HG03175 (cell line): ENCODE results near the gene DDAH1.

Source experiments
- ATAC-seq: cut with Tn5 transposase; IDR thresholded peaks from one replicate; pipeline ENCODE4 v1.9.1; 2021; ENCODE audit warnings: mild to moderate bottlenecking, moderate library complexity; ENCODE audit not compliant: unreplicated experiment

The DDAH1 gene

DNA sequence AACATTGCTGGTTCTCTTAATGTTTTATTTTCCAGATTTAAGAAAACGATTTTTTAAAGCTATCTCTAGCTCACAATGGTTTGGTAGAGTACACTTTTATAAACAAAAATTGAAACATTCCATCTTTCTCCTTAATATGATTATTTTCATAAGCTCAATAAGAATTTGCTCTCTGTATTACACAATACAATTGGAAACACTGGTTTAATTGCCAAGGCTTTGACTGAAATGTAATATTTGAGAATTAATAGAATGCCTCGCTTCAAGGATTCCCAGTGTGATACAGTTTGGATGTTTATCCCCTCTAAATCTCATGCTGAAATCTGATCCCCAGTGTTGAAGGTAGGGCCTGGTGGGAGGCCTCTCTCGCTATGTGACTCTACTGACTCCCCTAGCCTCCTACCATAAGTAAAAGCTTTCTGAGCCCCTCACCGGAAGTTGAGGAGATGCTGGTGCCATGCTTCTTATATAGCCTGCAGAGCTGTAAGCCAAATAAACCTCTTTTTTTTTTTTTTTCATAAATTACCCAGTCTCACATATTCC lies 67.4 kb downstream of the DDAH1 start:
- no peak for ATAC-seq

DNA sequence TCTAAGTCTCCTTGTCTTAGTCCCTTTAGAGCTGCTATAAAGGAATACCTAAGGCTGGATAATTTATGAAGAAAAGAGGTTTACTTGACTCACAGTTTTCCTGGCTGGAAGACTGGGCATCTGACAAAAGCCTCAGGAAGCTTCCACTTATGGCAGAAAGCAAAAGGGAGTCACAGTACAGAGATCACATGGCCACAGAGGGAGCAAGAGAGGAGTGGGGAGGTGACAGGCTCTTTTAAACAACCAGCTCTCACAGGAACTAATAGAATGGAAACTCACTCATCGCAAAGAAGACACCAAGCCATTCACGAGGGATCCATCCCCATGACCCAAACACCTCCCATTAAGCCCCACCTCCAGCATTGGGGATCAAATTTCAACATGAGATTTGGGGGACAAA lies 68.8 kb downstream of the DDAH1 start:
- no peak for ATAC-seq

DNA sequence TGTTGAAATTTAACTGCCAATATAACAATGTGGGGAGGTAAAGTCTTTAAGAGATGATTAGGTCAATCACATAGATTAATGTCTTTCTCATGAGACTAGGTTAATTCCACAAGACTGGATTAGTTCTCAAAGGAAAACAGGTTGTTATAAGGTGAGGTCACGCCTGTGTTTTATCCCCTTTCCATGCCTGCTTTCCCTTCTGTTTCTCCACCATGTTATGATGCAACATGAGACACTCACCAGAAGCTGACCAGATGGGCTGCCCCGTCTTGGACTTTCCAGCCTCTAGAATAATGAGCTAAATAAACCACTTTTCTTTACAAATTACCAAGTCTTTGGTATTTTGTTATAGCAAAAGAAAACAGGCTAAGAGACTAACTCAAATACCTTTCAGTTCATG lies 70.8 kb downstream of the DDAH1 start:
- no peak for ATAC-seq

DNA sequence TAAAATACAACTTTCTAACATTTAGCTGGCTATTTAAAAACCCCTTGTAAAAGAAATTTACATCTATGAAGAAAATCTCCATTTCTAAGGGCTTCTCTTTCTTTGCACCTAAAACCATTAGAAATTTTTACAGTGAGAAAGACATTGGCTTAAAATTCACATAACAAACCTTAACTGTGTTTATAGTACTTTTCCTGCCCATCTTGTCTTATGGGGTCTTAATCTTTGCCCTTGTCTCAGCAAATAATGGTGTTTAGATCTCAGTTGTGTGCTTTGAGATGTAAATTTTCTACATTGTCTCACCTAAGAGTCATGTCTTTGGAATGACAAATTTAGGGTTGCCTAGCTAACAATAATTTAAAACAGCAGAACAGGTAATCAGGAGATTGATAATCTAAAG lies 71.5 kb downstream of the DDAH1 start:
- no peak for ATAC-seq

DNA sequence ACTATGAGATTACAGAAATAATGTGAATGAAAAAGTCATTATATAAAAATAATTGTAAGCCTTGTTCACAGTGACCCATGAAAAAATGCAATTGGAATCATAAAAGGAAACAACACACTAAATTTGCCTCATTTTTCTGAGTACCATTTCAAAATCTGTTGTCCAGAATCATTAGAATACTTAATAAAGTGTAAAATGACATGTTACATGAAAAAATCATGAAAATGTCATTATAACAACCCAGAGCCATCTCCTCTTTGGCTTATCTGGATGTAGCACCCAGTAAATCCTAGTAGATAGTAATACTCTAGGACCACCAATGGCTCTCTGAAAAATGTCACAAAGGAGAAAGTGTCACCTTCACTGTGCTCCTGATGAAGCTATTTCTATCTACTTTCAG lies 76.5 kb downstream of the DDAH1 start:
- no peak for ATAC-seq

DNA sequence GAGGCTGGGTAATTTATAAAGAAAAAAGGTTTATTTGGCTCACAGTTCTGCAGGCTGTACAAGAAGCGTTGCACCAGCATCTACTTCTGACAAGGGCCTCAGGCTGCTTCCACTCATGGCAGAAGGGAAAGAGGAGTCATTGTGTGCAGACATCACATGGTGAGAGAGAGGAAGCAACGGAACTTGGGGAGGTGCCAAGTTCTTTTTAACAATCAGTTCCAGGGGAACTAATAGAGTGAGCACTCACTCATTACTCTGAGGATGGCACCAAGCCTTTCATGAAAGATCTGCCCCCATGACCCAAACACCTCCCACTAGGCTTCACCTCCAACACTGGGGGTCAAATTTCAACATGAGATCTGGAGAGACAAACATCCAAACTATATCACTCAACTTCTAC lies 77.2 kb downstream of the DDAH1 start:
- ATAC-seq = no peak

DNA sequence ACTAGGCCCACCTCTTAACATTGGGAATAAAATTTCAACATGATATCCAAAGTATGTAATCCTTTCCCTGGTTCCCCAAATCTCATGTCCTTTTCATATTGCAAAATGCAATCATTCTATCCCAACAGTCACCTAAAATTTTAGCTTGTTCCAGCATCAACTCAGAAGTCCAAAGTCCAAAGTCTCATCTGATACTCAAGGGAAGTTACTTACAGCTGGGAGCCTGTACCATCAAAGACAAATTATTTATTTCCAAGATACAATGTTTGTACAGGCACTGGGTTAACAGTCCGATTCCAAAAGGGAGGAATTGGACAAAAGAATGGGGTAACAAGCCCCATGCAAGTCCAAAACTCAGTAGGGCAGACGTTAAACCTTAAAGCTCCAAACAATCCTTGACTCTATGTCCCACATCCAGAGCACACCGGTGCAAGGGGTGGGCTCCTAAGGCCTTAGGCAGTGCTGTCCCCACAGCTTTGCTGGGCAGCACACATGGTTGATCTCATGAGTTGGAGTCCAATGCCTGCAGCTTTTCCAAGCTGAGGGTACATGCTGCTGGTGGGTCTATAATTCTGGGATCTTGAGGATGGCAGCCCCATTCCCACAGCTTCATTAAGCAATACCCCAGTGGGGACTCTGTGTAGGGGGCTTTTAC lies 78.8 kb downstream of the DDAH1 start:
- ATAC-seq = no peak

DNA sequence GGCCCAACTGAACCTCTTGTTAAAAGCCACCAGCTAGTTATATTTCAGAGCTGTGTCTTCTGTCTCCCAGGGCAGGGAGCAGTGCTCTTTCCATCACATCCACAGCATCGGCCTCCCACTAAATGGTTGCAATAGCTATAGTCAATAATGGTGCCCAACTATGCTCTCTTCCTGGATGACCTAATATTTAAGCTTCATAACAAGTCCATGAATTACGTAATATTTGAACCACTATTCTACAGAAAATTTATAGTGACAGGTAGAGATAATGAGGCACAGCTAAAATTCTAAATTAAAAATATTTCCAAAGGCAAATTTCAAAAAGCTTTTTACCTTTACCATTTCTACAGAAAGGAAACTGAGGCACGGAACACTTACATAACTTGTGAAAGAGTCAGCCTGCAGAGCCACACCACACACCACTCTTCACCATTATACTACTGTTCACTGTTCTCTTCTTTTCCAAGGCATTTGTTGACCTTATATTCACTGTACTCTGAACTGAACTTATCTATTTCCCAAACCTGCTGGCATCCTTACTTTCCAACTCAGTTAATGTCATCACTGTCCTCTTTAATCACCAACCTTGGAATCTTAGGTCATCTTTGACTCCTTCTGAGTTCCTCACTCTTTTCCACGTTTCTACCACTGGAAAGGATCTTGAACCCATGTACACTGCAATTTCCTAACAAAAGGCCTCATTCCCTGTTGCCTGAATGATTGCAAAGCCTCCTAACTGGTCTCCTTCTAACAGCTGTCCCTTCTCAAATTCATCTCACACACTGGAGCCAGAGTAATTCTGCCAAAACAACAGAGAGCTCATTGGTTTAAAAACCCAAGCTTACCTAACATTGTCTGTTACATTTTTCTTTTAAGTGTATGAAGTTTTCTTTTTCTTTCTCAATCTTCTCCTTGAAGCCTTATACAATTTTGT lies 85.5 kb downstream of the DDAH1 start:
- no peak for ATAC-seq

DNA sequence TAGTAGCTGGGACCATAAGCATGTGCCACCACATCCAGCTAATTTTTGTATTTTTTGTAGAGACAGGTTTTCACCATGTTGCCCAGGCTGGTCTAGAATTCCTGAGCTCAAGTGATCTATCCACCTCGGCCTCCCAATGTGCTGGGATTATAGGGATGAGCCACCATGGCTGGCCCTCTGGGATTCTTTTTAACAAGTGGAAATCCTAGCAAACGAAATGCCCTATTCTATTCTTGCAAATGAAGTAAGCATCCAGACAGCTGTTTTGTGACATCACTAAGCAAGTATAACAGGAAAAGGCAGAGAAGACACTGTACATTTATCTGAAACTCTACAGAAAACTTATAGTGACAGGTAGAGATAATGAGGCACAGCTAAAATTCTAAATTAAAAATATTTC lies 86.4 kb downstream of the DDAH1 start:
- ATAC-seq = no peak

DNA sequence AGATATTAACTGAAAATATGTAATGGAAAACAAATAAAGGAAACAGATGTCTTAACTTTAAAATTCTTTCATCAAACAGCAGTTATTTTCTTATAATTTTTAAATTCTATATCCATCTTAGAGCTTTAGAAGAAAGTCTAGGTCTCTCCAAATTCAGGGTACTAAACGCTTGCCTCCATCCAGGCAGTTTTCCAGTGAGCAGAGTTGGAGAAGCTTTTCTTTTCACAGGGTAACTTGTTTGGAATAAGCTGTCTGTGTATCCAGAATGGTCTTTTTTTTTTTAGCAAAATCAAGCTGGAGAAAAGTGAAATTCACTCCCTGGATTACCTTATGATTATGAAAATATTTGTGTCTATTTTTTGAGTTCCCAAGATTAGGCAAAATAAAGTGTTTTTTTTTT lies 88.6 kb downstream of the DDAH1 start:
- ATAC-seq = no peak

DNA sequence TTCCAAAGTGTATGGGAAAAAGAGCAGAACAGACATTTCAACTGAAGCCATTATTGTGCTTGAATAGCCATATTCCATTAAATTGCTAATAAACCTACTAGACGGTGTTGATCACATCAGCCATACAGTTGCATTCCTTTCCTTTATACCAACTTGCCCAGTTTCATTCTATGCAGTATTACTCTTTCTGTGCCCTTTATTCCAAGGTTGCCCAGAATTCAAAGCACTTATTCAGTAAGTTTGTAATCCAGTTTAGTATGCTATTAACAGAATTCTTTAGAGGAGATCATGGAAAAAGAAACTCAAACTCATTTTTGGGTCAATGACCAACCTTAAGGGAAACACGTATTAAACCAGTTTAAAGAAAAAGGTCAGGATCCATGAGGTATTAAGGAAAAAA lies 89.5 kb downstream of the DDAH1 start:
- ATAC-seq = no peak

DNA sequence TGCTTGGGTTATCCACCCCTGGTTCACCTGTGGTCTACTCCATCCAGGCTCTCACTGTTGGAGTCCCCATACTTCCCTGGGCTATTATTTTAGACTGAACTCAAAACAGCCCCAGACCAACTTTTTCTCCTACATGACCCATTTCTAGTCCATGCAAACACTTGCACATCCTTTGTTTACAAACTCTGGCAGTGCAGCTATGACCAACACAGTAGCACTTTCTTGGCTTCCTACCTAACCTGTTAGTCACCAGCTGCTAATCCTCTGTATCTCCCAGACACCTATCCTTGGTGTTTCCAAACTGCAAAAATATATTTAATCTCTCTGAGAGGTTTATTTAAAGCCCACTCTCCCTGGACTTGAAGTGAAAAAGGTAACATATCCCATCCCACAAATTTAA lies 90.8 kb downstream of the DDAH1 start:
- ATAC-seq = no peak

DNA sequence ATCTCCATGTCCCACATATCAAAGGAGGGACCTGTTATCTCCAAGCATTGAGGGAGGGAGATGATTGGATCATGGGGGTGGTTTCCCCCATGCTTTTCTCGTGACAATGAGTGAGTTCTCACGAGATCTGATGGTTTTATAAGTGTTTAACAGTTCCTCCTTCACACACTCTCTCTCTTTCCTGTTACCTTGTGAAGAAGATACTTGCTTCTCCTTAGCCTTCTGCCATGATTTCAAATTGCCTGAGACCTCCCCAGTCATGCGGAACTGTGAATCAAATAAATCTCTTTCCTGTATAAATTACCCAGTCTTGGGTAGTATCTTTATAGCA lies 91.6 kb downstream of the DDAH1 start:
- ATAC-seq = no peak

DNA sequence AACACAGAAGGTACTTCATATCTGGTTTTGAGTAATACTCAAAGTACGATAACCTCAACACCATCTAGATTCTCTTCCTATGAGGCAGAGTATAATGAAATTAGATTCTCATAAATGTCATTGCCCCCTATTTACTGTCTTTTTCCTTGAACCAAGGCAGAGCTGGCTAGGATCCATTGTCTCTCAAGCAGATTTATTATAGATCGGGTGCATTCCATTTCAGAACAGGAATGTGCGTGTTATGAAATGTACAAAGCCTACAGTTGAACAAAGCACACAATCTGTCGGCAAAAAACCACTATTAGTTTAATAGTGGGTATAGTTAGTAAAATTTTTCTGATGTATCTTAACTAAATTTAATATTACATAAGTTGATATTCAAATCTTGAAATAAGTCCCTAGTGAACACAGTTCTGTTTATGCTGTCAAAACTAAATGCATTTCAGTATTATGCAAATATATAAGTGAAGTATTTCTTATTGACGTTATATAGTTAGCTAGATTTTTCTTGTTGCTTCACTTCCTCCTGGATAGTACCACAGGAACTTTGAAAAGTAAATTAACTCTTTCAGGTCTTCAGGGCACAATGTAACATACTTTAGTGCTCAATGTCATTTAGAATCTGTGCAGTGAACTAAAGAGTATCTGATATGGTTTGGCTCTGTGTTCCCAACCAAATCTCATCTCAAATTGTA lies 92.1 kb downstream of the DDAH1 start:
- no peak for ATAC-seq

DNA sequence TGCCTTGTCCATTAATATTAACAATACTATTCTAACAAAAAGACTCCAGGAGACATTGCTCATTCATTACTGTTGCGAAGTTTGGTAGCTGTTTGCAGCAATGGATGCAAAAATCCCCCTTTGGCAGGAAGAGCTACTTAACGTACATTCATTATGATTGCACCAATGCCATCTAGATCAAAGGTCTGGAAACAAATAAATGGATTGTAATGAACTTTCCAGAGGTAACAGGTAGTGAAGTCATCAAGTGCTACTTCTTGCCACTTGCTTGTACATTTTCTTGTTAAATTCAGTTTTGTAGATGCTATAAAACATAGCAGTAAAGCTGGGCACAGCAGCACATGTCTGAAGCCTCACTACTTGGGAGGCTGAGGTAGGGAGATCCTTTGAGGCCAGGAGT lies 93.9 kb downstream of the DDAH1 start:
- ATAC-seq = no peak

DNA sequence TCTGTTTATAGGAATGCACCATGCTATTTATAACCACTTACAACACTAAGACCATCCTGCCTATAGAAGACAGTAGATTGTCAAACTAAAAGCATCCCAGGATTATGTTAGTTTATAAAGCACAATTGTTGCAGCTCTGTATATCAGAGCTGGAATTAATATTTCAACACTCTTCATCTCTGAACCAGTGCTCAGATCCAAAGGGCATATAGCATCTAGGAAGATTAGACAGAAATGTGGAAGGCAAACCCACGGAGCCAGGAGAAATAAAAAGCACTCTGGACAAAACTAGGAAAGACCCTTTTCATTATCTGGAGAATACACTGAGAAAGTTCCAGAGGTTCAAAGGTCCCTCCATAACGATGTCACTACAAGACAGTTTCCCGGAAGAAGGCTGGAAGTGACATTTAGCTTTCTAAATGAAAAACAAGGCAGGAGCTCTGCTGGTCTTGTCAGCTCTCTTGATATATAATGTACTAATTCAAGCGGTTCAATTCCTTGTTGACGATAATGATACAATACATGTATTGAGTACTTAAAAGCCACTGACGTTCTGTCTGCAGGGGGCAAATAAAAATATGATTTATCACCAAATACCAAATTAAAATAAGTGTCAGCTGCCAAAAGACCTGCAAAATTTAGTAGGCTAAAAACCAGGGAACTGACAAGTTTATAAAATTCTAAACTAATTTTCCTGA lies 96.7 kb downstream of the DDAH1 start:
- ATAC-seq = no peak

DNA sequence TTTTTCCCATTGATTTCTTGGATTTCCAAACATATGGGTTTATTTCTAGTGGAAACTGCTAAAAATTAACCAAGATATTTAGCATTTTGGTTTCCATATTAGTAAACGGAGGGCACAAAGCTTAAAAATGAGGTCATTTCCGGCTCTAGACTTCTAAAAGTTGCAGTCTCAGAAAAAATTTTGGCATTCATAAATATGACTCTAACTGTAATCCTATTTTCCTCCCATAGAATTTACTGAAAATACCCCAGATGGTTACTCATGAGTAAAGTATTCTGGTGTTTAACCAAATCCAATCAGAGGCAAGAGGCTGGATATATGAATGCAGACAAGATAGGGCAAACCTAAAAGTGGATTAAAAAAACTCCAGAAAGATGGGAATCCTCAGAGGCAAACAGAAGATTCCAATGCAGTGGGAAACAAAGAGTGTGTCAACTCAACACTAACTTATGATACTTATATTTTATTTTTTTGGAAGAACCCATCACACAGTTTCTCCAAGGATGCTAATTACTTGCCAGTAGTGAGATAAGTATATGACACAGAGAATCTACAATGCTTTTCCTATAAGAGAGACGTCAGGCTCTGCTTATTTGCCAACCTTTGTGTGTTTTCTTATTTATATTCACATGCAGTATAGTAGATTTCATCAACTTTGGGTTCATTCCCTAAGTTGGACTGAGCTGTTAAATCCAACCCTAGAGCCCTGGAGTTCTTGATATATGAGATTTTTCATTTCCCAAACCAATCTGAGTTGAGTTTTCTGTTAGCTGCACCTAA lies 98.4 kb downstream of the DDAH1 start:
- no peak for ATAC-seq

DNA sequence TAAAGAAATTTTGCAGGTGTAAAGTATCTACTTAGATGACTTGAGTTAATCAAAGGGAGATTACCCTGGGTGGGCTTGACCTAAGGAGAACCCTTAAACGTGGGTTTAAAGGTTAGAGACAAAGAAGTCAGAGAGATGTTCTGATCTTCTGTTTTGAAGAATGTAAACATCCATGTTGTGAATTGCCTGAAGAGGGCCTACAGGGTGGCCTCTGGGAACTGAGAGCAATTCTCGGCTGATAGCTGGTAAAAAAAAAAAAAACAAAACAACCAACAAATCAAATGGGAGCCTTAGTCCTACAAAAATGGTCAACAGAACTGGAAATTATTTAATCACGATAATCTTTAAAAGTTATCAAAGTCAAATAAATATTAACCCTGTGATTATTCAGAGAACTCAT lies 99.1 kb downstream of the DDAH1 start:
- no peak for ATAC-seq

DNA sequence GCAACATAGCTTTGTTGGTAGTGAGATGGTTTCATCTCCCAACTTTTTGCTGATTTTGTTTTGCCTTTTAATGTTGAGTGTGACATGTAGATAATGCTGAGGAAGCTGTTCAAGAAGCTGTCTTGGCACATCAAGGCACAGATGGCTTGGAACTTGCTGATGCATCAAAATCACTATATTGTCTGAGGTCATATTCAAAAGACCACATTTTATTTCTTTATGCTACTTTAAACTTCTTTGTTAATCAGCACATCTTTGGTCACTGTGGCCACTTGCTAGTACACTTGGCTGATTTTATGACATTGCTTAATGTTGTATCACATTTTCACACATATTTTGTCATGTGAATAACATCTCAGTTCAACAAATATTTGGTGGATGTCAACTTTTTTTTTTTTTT lies 101.4 kb downstream of the DDAH1 start:
- ATAC-seq = no peak

DNA sequence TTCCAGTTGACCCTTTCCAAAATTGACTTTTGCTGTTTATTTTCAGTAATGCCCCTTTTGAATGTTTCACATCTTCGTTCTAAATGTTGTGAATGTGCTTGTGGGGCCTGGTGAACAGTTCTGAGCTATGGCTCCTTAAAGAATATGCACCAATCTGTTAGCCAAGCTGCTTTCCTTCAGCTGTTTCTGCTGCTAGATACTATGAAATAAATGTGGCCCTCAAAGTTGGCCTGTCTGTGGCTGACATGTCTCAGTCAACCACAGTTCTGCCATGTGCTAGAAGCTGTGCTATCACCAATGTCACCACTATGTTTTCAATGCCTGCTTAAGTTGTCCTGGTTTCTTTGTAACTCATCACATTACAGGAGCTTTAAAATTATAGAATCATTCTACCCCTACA lies 101.9 kb downstream of the DDAH1 start:
- no peak for ATAC-seq
